ENCODE results near the gene FRMD4A. TPM values are rescaled to one million over a fixed set of nuclear protein-coding genes. Genes with fewer than 3 reads are reported as not detected.

The FRMD4A gene
- polyA plus RNA-seq, 1 of the 3 experiments (the other 2 are of a cell fraction), result 37.7 TPM

DNA sequence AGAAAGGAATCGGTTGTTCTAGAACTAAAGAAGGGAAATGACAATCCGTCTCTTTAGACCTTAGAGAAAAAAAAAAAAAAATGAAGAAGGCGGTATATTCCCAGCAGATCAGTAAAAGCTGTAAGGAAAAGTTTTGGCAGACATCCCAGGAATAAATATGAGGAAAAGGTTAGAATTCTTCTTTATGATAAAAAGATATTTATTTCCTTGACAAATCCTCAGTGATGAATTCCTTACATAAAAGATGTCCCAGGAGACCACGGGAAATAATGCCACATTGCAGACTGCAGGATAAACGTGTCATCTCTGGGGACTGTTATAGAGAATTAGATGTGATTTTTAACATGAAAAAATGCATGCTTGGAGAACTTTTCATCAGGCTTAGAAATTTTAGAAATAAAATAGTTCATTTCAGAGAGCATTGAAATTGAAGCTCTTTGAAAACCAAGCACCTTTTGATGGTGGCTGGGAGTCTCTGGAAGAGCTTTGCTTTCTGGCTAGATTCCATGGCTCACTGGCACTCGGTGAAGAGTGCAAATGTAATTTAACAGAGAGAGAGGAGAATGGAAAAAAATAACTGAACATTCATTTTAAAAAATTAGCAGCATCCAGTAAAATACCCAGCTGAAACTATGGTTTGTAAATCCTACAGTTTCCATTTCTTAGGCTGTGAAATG is 645.8 kb downstream of the FRMD4A start (continued):
- TF ChIP-seq GATA2 (CRISPR knock-in tag; IDR thresholded peaks at IDR 0.05) (no peak), USF1 (IDR thresholded peaks at IDR 0.05; ENCODE audit: borderline replicate concordance, low read depth) (no peak), MAX (IDR thresholded peaks at IDR 0.05; ENCODE audit: low read depth) (no peak)

DNA sequence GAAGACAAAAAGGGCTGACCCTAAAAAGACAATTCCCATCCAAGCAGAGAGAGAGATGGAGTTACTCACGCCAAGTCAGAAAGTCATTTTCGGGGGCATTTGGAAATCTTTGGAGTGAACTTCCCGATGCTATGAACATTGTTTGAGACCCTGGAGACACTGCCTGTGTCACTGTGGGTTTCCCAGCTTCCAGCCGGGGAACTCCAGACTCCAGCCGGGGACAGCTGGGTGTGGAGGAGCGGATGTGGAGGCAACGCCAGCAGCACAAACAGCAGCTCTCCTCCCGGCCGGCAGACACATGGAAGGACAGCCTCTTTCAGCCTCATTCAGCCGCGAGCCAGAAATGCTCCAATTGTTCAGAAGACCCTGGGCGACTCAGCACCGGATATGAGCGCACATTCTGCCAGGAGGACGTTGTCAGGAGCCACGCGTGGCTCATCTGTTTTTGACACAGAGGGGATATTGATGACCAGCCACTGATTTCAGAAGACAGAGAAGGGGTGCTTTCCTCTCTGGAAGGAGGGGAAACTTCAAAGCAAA is 646.4 kb downstream of the FRMD4A start:
- POLR2A ChIA-PET, result no interaction called here
- Histone ChIP-seq H3K4me3 (ENCODE audit: low read depth in 2 of 2, low read length in 1 of 2) (peak overlapping the region; percentile 8 to 12; a peak in 2 of 4 replicates), H3K9me2 (no peaks in the 10 kb centered on the region), H2AFZ (ENCODE audit: low read depth) (peak overlapping the region; percentile 42; the same call in 1 of the 2 replicates), H3K9ac (peak overlapping the region; percentile 57), H3K27me3 (ENCODE audit: insufficient read depth) (no peaks in the 10 kb centered on the region), H4K20me1 (ENCODE audit: insufficient read depth) (no peaks in the 10 kb centered on the region), H3K4me2 (peak overlapping the region; percentile 51), H3K36me3 (replicated peaks in 1 of 2; ENCODE audit: control insufficient read depth in 1 of 2, insufficient read depth in 2 of 2, low read length in 1 of 2) (peaks cover 0 to 18% of the 10 kb centered on the region in 2 experiments), H3F3A (replicated peaks; ENCODE audit: insufficient read depth) (peaks cover 37% of the 10 kb centered on the region), H3K27ac (ENCODE audit: low read depth in 2 of 2, low read length in 1 of 2) (peak overlapping the region; percentile 86 to 96), H3K4me1 (ENCODE audit: control insufficient read depth in 1 of 2, insufficient read depth in 2 of 2, low read depth in 1 of 2, low read length in 1 of 2) (peaks cover 15 to 32% of the 10 kb centered on the region in 2 experiments), H3K9me3 (no peaks in the 10 kb centered on the region), H3K79me2 (ENCODE audit: insufficient read depth) (no peaks in the 10 kb centered on the region; the same call in 1 of the 2 replicates)
- no peak for DNase-seq
- WGBS (ENCODE audit: low lambda C conversion rate), result 37% methylated on average over 15 of the region's 17 CpGs
- TF ChIP-seq SMC3 (IDR thresholded peaks at IDR 0.05; ENCODE audit: low read depth, low read length) (no peak), TCF12 (IDR thresholded peaks at IDR 0.05) (peak; percentile 39; the same call in 1 of the 2 replicates), GABPA (IDR thresholded peaks at IDR 0.05; ENCODE audit: low read depth) (peak; percentile 46), MAX (IDR thresholded peaks at IDR 0.05; ENCODE audit: low read depth) (peak; percentile 87), SIN3A (IDR thresholded peaks at IDR 0.05; ENCODE audit: borderline replicate concordance, low read depth, low read length) (peak; percentile 61; the same call in 1 of the 2 replicates), MEF2A (IDR thresholded peaks at IDR 0.05; ENCODE audit: borderline replicate concordance, low read depth) (no peak), TEAD4 (IDR thresholded peaks at IDR 0.05; ENCODE audit: borderline replicate concordance, insufficient read depth) (no peak), NRF1 (IDR thresholded peaks at IDR 0.05; ENCODE audit: low read depth, low read length) (no peak), FOSL2 (IDR thresholded peaks at IDR 0.05; ENCODE audit: borderline replicate concordance, low read depth) (peak; percentile 32; the same call in 1 of the 2 replicates), PBX3 (IDR thresholded peaks at IDR 0.05) (peak; percentile 57; the same call in 1 of the 2 replicates), FOXJ3 (CRISPR knock-in tag; IDR thresholded peaks at IDR 0.05) (no peak), JUND (IDR thresholded peaks at IDR 0.05) (peak; percentile 18; the same call in 1 of the 2 replicates), YY1 (IDR thresholded peaks at IDR 0.05; ENCODE audit: low read depth) (peak; percentile 50; the same call in 1 of the 2 replicates), RXRA (IDR thresholded peaks at IDR 0.05; ENCODE audit: borderline replicate concordance, low read depth) (0 out of 2 replicates have a peak, but pooled peaks have one; percentile 4)
- TF ChIP-seq, protein P1, sequence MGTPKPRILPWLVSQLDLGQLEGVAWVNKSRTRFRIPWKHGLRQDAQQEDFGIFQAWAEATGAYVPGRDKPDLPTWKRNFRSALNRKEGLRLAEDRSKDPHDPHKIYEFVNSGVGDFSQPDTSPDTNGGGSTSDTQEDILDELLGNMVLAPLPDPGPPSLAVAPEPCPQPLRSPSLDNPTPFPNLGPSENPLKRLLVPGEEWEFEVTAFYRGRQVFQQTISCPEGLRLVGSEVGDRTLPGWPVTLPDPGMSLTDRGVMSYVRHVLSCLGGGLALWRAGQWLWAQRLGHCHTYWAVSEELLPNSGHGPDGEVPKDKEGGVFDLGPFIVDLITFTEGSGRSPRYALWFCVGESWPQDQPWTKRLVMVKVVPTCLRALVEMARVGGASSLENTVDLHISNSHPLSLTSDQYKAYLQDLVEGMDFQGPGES (IDR thresholded peaks at IDR 0.05; ENCODE audit: low read depth, low read length), result no peak
- TF ChIP-seq, protein P2, sequence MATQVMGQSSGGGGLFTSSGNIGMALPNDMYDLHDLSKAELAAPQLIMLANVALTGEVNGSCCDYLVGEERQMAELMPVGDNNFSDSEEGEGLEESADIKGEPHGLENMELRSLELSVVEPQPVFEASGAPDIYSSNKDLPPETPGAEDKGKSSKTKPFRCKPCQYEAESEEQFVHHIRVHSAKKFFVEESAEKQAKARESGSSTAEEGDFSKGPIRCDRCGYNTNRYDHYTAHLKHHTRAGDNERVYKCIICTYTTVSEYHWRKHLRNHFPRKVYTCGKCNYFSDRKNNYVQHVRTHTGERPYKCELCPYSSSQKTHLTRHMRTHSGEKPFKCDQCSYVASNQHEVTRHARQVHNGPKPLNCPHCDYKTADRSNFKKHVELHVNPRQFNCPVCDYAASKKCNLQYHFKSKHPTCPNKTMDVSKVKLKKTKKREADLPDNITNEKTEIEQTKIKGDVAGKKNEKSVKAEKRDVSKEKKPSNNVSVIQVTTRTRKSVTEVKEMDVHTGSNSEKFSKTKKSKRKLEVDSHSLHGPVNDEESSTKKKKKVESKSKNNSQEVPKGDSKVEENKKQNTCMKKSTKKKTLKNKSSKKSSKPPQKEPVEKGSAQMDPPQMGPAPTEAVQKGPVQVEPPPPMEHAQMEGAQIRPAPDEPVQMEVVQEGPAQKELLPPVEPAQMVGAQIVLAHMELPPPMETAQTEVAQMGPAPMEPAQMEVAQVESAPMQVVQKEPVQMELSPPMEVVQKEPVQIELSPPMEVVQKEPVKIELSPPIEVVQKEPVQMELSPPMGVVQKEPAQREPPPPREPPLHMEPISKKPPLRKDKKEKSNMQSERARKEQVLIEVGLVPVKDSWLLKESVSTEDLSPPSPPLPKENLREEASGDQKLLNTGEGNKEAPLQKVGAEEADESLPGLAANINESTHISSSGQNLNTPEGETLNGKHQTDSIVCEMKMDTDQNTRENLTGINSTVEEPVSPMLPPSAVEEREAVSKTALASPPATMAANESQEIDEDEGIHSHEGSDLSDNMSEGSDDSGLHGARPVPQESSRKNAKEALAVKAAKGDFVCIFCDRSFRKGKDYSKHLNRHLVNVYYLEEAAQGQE (IDR thresholded peaks at IDR 0.05; ENCODE audit: low read depth, low read length), result no peak
- CTCF ChIA-PET, result interaction anchor here (1.0 to 1.5 kb wide), 2 partner anchors 19 to 25 kb away, joined by 5 read pairs; no protein-coding TSS in a partner anchor
